ENCODE data around the gene ANGEL1. TPM values are rescaled to one million over a fixed set of nuclear protein-coding genes. Genes with fewer than 3 reads are reported as not detected.

Gene ANGEL1
- total RNA-seq, 4 donors from 2014 or later = 9.8 to 15.7 (median 13.0) TPM

GRCh38 chr14:76808990-76809389 is 3.7 kb downstream of the ANGEL1 start:
- TF ChIP-seq POLR2A (IDR thresholded peaks at IDR 0.05) = no peak
- TF ChIP-seq, protein P1, sequence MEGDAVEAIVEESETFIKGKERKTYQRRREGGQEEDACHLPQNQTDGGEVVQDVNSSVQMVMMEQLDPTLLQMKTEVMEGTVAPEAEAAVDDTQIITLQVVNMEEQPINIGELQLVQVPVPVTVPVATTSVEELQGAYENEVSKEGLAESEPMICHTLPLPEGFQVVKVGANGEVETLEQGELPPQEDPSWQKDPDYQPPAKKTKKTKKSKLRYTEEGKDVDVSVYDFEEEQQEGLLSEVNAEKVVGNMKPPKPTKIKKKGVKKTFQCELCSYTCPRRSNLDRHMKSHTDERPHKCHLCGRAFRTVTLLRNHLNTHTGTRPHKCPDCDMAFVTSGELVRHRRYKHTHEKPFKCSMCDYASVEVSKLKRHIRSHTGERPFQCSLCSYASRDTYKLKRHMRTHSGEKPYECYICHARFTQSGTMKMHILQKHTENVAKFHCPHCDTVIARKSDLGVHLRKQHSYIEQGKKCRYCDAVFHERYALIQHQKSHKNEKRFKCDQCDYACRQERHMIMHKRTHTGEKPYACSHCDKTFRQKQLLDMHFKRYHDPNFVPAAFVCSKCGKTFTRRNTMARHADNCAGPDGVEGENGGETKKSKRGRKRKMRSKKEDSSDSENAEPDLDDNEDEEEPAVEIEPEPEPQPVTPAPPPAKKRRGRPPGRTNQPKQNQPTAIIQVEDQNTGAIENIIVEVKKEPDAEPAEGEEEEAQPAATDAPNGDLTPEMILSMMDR (IDR thresholded peaks at IDR 0.05) = no peak
- Histone ChIP-seq H3K4me3 (no peak overlapping the region), H3K36me3 (peaks cover 0 to 43% (median 0%) of the 10 kb centered on the region in 3 donors), H3K27me3 (no peaks in the 10 kb centered on the region), H3K9me3 (no peaks in the 10 kb centered on the region), H3K27ac (no peak overlapping the region), H3K4me1 (peaks cover 0 to 18% (median 5%) of the 10 kb centered on the region in 4 donors)
- no peak for DNase-seq

DNA sequence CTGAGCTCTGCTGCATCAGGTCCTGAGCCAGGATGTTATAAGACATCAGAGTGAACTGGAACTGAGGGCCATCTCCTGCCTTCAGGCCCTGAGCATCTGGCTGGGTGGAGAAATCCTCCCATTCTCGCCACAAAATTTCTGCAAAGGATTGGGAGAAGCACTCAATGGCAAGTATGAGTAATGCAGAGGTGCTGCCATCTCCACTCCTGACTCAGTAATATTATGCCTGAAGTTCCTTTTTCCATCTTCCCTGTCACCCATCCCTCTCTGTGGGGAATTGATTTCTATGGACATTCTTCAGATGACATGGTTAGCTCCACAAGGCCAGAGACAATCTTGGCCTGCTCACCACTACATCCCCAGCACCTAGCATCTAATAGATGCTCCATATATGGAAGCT is 4.7 kb downstream of the ANGEL1 start:
- peaks cover 0 to 53% (median 0%) of the 10 kb centered on the region in 3 donors for H3K36me3 ChIP-seq
- no peak overlapping the region for H3K27ac ChIP-seq
- H3K27me3 ChIP-seq = no peaks in the 10 kb centered on the region
- TF ChIP-seq, protein P1 (IDR thresholded peaks at IDR 0.05) = no peak
- no peak for DNase-seq
- H3K9me3 ChIP-seq = no peaks in the 10 kb centered on the region
- no peak overlapping the region for H3K4me3 ChIP-seq
- peaks cover 0 to 18% (median 4%) of the 10 kb centered on the region in 4 donors for H3K4me1 ChIP-seq

DNA sequence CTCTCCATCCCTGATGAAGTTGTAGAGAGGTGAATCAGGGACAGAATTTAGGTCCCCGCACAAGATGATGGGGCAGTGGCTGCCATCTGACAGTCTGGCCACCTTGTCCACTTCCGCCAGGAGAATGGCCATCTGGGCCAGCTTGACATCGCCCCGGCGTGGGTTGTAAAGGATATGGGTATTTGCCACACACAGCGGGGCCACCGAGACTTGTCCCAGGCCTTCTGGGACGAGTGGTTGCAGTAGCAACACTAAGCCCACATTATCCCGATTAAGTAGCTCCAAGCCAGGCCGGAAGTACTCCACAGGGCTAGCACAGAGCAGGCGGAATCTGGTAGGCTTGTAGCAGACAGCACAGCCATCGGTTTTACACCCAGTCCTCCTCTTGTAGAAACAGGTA is 6.2 kb downstream of the ANGEL1 start:
- no peak for DNase-seq
- TF ChIP-seq, protein P1 (IDR thresholded peaks at IDR 0.05) = no peak
- TF ChIP-seq POLR2A (IDR thresholded peaks at IDR 0.05) = no peak
- peaks cover 0 to 65% (median 0%) of the 10 kb centered on the region in 3 donors for H3K36me3 ChIP-seq
- no peaks in the 10 kb centered on the region for H3K9me3 ChIP-seq
- peaks cover 0 to 13% (median 2%) of the 10 kb centered on the region in 4 donors for H3K4me1 ChIP-seq
- H3K4me3 ChIP-seq = no peak overlapping the region
- H3K27me3 ChIP-seq = no peaks in the 10 kb centered on the region
- H3K27ac ChIP-seq = no peak overlapping the region

DNA sequence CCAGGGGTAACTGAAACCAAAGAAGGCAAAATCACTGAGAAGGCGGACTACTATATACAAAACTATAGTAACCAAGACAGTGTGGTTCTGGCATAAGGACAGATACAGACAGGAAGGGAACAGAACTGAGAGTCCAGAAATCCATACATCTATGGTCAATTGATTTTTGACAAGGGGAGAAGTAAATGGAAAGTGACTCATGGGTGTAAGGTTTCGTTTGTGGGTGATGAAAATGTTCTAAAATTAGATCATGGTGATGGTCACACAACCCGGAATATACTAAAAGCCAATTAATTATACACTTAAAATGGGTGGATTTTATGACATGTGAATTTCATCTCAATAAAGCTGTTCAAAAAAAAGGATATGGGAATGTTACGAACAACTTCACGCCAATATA is 18.7 kb downstream of the ANGEL1 start:
- Histone ChIP-seq H3K27me3 (no peaks in the 10 kb centered on the region), H3K4me1 (no peaks in the 10 kb centered on the region), H3K4me3 (no peak overlapping the region), H3K9me3 (no peaks in the 10 kb centered on the region), H3K27ac (no peak overlapping the region), H3K36me3 (peaks cover 0 to 34% (median 0%) of the 10 kb centered on the region in 3 donors)
- no peak for DNase-seq
- TF ChIP-seq POLR2A (IDR thresholded peaks at IDR 0.05) = no peak
- TF ChIP-seq, protein P1 (IDR thresholded peaks at IDR 0.05) = no peak

DNA sequence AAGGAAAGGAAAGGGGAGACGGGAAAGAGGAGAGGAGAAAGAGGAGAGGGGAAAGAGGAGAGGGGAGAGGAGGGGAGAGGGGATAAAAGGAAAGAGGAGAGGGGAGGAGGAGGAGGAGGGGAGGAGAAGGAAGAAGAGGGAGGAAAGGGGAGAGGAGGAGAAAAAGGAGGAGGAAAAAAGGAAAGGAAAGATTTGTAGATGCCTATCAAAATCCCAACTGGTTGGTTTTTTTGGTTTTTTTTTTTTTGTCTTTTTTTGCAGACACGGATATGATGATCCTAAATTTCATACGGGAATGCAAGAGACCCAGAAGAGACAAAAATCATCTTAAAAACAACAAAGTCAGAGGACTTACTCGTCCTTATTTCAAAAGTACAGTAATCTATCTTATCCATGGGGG is 19.4 kb downstream of the ANGEL1 start:
- no peak for TF ChIP-seq POLR2A (IDR thresholded peaks at IDR 0.05)
- TF ChIP-seq, protein P1 (IDR thresholded peaks at IDR 0.05) = no peak
- Histone ChIP-seq H3K27ac (no peak overlapping the region), H3K4me3 (no peak overlapping the region), H3K9me3 (no peaks in the 10 kb centered on the region), H3K36me3 (peaks cover 0 to 40% (median 0%) of the 10 kb centered on the region in 3 donors), H3K4me1 (no peaks in the 10 kb centered on the region), H3K27me3 (no peaks in the 10 kb centered on the region)
- no peak for DNase-seq

DNA sequence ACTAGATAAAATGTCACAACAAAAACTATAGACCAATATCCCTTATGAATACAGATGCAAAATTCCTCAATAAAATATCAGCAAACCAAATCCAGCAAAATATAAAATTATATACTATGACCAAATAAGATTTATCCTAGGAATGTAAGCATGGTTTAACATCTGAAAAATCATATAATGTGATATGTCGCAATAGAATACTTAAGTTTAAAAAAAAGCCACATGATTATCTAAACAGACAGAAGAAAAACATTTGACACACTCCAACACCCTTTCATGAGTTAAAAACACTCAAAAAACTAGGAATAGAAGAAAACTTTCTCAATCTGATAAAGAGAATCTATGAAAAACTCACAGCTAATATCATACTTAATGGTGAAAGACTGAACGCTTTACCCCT is 20.3 kb downstream of the ANGEL1 start:
- no peak for TF ChIP-seq POLR2A (IDR thresholded peaks at IDR 0.05)
- TF ChIP-seq, protein P1 (IDR thresholded peaks at IDR 0.05) = no peak
- Histone ChIP-seq H3K27ac (no peak overlapping the region), H3K36me3 (peaks cover 0 to 38% (median 0%) of the 10 kb centered on the region in 3 donors), H3K27me3 (no peaks in the 10 kb centered on the region), H3K4me1 (no peaks in the 10 kb centered on the region), H3K9me3 (no peaks in the 10 kb centered on the region), H3K4me3 (no peak overlapping the region)
- DNase-seq = no peak
